Measurements from ENCODE around the gene GLCE. TPM values are rescaled to one million over a fixed set of nuclear protein-coding genes. Genes with fewer than 3 reads are reported as not detected.
"Not testable (repeated sequence)": the region's sequence is repeated elsewhere in the genome, so short reads cannot be mapped to it uniquely, and the experiment has no call there.

GLCE gene
- total RNA-seq, 3 donors from 2014 or later (not counting 1 experiment from before 2014, with no cell fraction given) = 2.0 to 4.5 (median 3.4) TPM

DNA sequence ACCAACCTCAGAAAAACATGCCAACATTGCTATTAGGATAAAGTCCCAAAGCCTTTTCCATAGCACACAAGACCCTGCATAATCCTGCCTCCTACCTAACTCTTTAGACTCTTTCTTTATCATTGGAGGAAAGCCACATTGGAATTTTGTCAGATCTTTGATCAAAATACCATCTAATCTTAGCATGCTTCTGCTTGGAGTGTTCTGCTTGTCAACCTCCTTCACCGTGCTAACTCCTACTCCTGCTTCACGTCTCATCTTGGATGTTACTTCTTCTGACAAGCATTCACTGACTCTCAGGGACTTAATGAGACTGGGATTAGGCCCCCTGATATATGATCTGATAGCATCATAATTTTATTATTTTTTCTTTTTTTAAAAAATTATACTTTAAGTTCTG, 7.4 kb upstream of the GLCE start:
- Histone ChIP-seq H3K27me3 (ENCODE audit: control insufficient read depth, insufficient read depth, low read length) (no peaks in the 10 kb centered on the region), H3K9me3 (ENCODE audit: control insufficient read depth, insufficient read depth, low read length) (no peaks in the 10 kb centered on the region), H3K36me3 (ENCODE audit: control insufficient read depth, insufficient read depth, low read length) (no peaks in the 10 kb centered on the region), H3K4me1 (ENCODE audit: control insufficient read depth, insufficient read depth, low read length) (no peaks in the 10 kb centered on the region), H3K27ac (ENCODE audit: low read length) (no peak overlapping the region), H3K4me3 (ENCODE audit: low read length) (no peak overlapping the region)
- TF ChIP-seq, protein P1, sequence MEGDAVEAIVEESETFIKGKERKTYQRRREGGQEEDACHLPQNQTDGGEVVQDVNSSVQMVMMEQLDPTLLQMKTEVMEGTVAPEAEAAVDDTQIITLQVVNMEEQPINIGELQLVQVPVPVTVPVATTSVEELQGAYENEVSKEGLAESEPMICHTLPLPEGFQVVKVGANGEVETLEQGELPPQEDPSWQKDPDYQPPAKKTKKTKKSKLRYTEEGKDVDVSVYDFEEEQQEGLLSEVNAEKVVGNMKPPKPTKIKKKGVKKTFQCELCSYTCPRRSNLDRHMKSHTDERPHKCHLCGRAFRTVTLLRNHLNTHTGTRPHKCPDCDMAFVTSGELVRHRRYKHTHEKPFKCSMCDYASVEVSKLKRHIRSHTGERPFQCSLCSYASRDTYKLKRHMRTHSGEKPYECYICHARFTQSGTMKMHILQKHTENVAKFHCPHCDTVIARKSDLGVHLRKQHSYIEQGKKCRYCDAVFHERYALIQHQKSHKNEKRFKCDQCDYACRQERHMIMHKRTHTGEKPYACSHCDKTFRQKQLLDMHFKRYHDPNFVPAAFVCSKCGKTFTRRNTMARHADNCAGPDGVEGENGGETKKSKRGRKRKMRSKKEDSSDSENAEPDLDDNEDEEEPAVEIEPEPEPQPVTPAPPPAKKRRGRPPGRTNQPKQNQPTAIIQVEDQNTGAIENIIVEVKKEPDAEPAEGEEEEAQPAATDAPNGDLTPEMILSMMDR (IDR thresholded peaks at IDR 0.05) = no peak
- DNase-seq (no peak), ATAC-seq (no peak)
- H3K4me3 Mint-ChIP-seq = no peak overlapping the region
- peaks cover 41 to 64% of the 10 kb centered on the region in 2 donors for H3K27me3 Mint-ChIP-seq (ENCODE audit: low read depth in 2 of 2)
- H3K4me1 Mint-ChIP-seq = no peaks in the 10 kb centered on the region
- no peaks in the 10 kb centered on the region for H3K36me3 Mint-ChIP-seq
- no peaks in the 10 kb centered on the region for H3K9me3 Mint-ChIP-seq
- intact Hi-C loops (cut with micrococcal nuclease) = no loop called here
- 100% methylated on average over 2 of the region's 2 CpGs for WGBS (ENCODE audit: insufficient coverage)
- H3K27ac Mint-ChIP-seq = no peak overlapping the region

DNA sequence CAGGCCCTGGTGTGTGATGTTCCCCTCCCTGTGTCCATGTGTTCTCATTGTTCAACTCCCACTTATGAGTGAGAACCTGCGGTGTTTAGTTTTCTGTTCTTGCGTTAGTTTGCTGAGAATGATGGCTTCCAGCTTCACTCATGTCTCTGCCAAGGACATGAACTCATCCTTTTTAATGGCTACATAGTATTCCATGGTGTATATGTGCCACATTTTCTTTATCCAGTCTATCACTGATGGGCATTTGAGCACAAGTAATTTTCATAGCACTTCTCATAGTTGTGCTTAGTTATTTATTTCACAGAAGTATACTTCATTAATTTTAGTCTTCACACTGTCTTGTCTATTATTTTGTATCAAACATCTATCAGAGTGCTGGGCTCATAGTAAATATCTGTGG, 6.8 kb upstream of the GLCE start:
- ATAC-seq; H3K36me3 ChIP-seq (ENCODE audit: control insufficient read depth, insufficient read depth, low read length); H3K9me3 Mint-ChIP-seq; H3K27ac ChIP-seq (ENCODE audit: low read length); DNase-seq; H3K4me1 ChIP-seq (ENCODE audit: control insufficient read depth, insufficient read depth, low read length); H3K4me3 Mint-ChIP-seq; H3K27ac Mint-ChIP-seq; H3K4me1 Mint-ChIP-seq; H3K4me3 ChIP-seq (ENCODE audit: low read length); H3K9me3 ChIP-seq (ENCODE audit: control insufficient read depth, insufficient read depth, low read length); intact Hi-C loops (cut with micrococcal nuclease); H3K27me3 ChIP-seq (ENCODE audit: control insufficient read depth, insufficient read depth, low read length); H3K36me3 Mint-ChIP-seq: not testable (repeated sequence)
- WGBS (ENCODE audit: insufficient coverage) = 92% methylated on average over 2 of the region's 2 CpGs
- peaks cover 35 to 58% of the 10 kb centered on the region in 2 donors for H3K27me3 Mint-ChIP-seq (ENCODE audit: low read depth in 2 of 2)

DNA sequence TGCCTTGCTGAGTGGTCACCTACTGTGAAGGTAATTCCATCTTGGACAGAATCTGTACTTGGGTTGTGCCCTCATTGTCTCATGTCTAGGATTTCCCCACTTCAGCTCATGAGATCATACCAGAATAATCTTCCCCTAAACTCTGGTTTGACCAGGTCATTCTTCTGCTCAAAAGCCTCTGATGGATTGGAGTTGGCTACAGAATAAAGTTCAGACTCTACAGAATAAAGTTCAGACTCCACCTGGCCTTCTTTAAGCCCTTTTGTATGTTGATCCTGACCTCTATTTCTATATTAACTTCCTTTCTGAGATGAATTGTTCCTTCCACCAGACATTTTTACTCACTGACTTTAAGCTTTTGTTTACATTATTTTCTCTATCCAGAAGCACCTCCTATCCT, 6.4 kb upstream of the GLCE start:
- Mint-ChIP-seq H3K27me3 (ENCODE audit: low read depth in 2 of 2) (peaks cover 34 to 58% of the 10 kb centered on the region in 2 donors), H3K4me3 (no peak overlapping the region), H3K4me1 (no peaks in the 10 kb centered on the region), H3K36me3 (no peaks in the 10 kb centered on the region), H3K27ac (no peak overlapping the region), H3K9me3 (no peaks in the 10 kb centered on the region)
- no peak overlapping the region for H3K27ac ChIP-seq (ENCODE audit: low read length)
- no peak for ATAC-seq
- intact Hi-C loops (cut with micrococcal nuclease) = no loop called here
- no peaks in the 10 kb centered on the region for H3K36me3 ChIP-seq (ENCODE audit: control insufficient read depth, insufficient read depth, low read length)
- no peaks in the 10 kb centered on the region for H3K27me3 ChIP-seq (ENCODE audit: control insufficient read depth, insufficient read depth, low read length)
- no peak for DNase-seq
- no peaks in the 10 kb centered on the region for H3K9me3 ChIP-seq (ENCODE audit: control insufficient read depth, insufficient read depth, low read length)
- H3K4me3 ChIP-seq (ENCODE audit: low read length) = no peak overlapping the region
- TF ChIP-seq, protein P1 (IDR thresholded peaks at IDR 0.05) = no peak
- no peaks in the 10 kb centered on the region for H3K4me1 ChIP-seq (ENCODE audit: control insufficient read depth, insufficient read depth, low read length)

- H3K4me3 ChIP-seq (ENCODE audit: low read length) = no peak overlapping the region
- H3K36me3 ChIP-seq (ENCODE audit: control insufficient read depth, insufficient read depth, low read length) = no peaks in the 10 kb centered on the region
- H3K9me3 ChIP-seq (ENCODE audit: control insufficient read depth, insufficient read depth, low read length) = no peaks in the 10 kb centered on the region
- TF ChIP-seq, protein P1 (IDR thresholded peaks at IDR 0.05) = no peak
- intact Hi-C loops (cut with micrococcal nuclease) = no loop called here
- Mint-ChIP-seq H3K36me3 (no peaks in the 10 kb centered on the region), H3K4me1 (peaks cover 0 to under 1% of the 10 kb centered on the region in 2 donors), H3K9me3 (no peaks in the 10 kb centered on the region), H3K27me3 (ENCODE audit: low read depth in 2 of 2) (peaks cover 33 to 56% of the 10 kb centered on the region in 2 donors), H3K27ac (no peak overlapping the region), H3K4me3 (no peak overlapping the region)
- H3K27me3 ChIP-seq (ENCODE audit: control insufficient read depth, insufficient read depth, low read length) = no peaks in the 10 kb centered on the region
- no peak for ATAC-seq
- WGBS (ENCODE audit: insufficient coverage) = 55% methylated on average over 3 of the region's 4 CpGs
- H3K4me1 ChIP-seq (ENCODE audit: control insufficient read depth, insufficient read depth, low read length) = peaks cover under 1% of the 10 kb centered on the region
- DNase-seq = no peak
- H3K27ac ChIP-seq (ENCODE audit: low read length) = no peak overlapping the region
Observed at GRCh38 chr15:69154684-69155083, 5.8 kb upstream of the GLCE start.

Measured in natural killer cell (primary cell).